Measurements from ENCODE around the gene OGT.
"Not testable (repeated sequence)": the region's sequence is repeated elsewhere in the genome, so short reads cannot be mapped to it uniquely, and the experiment has no call there.

DNA sequence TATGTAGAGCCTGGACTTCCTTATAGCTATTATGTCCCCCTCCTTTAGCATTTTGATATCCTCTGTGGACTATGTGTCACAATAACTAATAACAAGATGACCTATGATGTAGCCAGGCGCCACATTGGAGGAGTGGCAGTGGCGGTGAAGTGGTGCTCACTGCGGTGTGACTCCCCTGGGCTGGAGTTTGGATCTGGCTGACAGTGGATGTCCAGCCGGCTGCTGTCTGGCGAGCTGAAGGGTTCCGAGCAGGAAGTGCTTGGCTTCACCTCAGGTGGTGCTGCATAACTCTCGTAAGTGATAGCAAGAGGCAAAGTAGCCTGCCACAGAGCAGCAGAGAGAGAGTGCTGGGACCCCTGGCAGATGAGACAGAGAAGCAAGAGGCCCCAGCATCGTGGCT lies 60.3 kb downstream of the OGT start:
- TF ChIP-seq, protein P1, sequence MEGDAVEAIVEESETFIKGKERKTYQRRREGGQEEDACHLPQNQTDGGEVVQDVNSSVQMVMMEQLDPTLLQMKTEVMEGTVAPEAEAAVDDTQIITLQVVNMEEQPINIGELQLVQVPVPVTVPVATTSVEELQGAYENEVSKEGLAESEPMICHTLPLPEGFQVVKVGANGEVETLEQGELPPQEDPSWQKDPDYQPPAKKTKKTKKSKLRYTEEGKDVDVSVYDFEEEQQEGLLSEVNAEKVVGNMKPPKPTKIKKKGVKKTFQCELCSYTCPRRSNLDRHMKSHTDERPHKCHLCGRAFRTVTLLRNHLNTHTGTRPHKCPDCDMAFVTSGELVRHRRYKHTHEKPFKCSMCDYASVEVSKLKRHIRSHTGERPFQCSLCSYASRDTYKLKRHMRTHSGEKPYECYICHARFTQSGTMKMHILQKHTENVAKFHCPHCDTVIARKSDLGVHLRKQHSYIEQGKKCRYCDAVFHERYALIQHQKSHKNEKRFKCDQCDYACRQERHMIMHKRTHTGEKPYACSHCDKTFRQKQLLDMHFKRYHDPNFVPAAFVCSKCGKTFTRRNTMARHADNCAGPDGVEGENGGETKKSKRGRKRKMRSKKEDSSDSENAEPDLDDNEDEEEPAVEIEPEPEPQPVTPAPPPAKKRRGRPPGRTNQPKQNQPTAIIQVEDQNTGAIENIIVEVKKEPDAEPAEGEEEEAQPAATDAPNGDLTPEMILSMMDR (IDR thresholded peaks at IDR 0.05), result not testable (repeated sequence)
- TF ChIP-seq POLR2A (IDR thresholded peaks at IDR 0.05), result not testable (repeated sequence)
